Hair follicular keratinocyte (primary cell): ENCODE measurements around the gene SLC12A8. TPM values are rescaled to one million over a fixed set of nuclear protein-coding genes. Genes with fewer than 3 reads are reported as not detected.

Experiments used
- total RNA-seq: library from RNA; depleted of rRNA; stranded (reverse); fragments of >200 nt; gene quantifications from 2 replicates; pipeline ENCODE4 v1.2.3, GENCODE V29; 2015

Gene SLC12A8
- total RNA-seq: 12.5 and 12.9 TPM in 2 replicates

GRCh38 chr3:125212509-125213363 is at the start of gene SLC12A8:
Gene SLC12A8, minus strand, starts transcription at chr3:125212748. Its CDS starts 1,399 bp downstream, at chr3:125211349.

DNA sequence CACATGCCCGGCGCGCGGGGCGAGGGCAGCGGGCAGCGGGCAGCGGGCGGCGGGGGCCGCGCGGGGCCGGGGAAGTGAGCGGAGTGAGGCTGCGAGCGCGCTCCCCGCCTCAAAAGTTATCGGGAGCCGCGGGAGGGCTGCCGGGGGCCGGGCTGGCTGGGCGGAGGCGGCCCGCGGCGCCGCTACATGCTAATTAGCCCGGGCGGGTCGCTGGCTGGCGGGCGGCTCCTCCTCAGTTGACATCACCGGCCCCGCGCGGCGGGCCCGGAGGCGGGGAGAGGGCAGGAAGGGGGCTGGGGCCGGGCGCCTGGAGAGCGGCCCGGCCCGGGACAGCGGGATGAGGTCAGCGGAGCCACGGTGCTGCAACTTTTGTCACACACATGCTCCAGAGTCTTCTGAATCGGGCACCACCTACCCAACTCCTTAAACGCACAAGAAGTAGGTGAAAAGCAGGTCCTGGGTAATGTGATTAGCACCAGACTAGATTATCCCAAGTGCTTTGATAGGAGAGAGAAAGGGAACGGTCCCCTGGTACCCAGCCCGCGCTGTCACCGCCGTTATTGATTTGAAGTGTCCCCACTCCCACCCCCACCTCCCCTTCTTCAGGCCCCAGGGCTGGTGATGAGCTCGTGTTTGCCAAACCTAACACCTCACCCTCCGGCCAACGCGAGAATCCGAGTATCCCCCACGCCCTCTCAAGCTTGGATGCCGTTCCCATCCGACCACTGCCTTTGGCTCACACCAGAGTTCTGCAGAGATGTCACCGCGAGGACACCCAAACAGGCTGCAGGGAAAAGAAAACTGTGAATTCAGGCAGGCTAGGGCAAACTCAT is 156.4 kb downstream of the SLC12A8 start, which contains the start of gene HEG1:
Gene HEG1, minus strand, starts transcription at position 85 of the 833 bp plus-strand sequence. CDS start 107 bp downstream, outside the sequence.

Other genes starting within 250 kb of the SLC12A8 start
- 17.0 and 19.3 TPM in 2 replicates for gene HEG1, start 156.8 kb downstream of the SLC12A8 start, total RNA-seq
- gene ZNF148, start 162.6 kb upstream of the SLC12A8 start, total RNA-seq: 11.5 and 12.5 TPM in 2 replicates